ENCODE data around the gene HMCN1.

Gene HMCN1

GRCh38 chr1:186033847-186034271 is 299.7 kb downstream of the HMCN1 start:
- no peak for DNase-seq (ENCODE audit: low spot score)

- DNase-seq (ENCODE audit: low spot score), result no peak
These were observed 308.0 kb downstream of the HMCN1 start for GRCh38 chr1:186042230-186042629.

GRCh38 chr1:186043296-186043695 is 309.1 kb downstream of the HMCN1 start:
- no peak for DNase-seq (ENCODE audit: low spot score)

- no peak for DNase-seq (ENCODE audit: low spot score)
These were observed 310.0 kb downstream of the HMCN1 start for GRCh38 chr1:186044079-186044685.

GRCh38 chr1:186046437-186047211 is 312.4 kb downstream of the HMCN1 start:
- DNase-seq (ENCODE audit: low spot score), result no peak

- DNase-seq (ENCODE audit: low spot score), result no peak
These were observed 316.2 kb downstream of the HMCN1 start for GRCh38 chr1:186050360-186050759.

- DNase-seq (ENCODE audit: low spot score), result no peak
These were observed 319.8 kb downstream of the HMCN1 start for GRCh38 chr1:186054003-186054402.

GRCh38 chr1:186054932-186055331 is 320.7 kb downstream of the HMCN1 start:
- no peak for DNase-seq (ENCODE audit: low spot score)

GRCh38 chr1:186055846-186056245 is 321.7 kb downstream of the HMCN1 start:
- DNase-seq (ENCODE audit: low spot score), result no peak

GRCh38 chr1:186057086-186057485 is 322.9 kb downstream of the HMCN1 start:
- DNase-seq (ENCODE audit: low spot score), result no peak

- DNase-seq (ENCODE audit: low spot score), result no peak
These were observed 325.1 kb downstream of the HMCN1 start for GRCh38 chr1:186059311-186059710.

- no peak for DNase-seq (ENCODE audit: low spot score)
These were observed 325.6 kb downstream of the HMCN1 start for GRCh38 chr1:186059752-186060151.

- DNase-seq (ENCODE audit: low spot score), result no peak
These were observed 326.0 kb downstream of the HMCN1 start for GRCh38 chr1:186060226-186060625.

- no peak for DNase-seq (ENCODE audit: low spot score)
These were observed 329.0 kb downstream of the HMCN1 start for GRCh38 chr1:186063091-186063657.

- no peak for DNase-seq (ENCODE audit: low spot score)
These were observed 332.2 kb downstream of the HMCN1 start for GRCh38 chr1:186066411-186066810.

- no peak for DNase-seq (ENCODE audit: low spot score)
These were observed 339.5 kb downstream of the HMCN1 start for GRCh38 chr1:186073697-186074096.

GRCh38 chr1:186076006-186076405 is 341.8 kb downstream of the HMCN1 start:
- DNase-seq (ENCODE audit: low spot score), result no peak

- DNase-seq (ENCODE audit: low spot score), result no peak
These were observed 344.1 kb downstream of the HMCN1 start for GRCh38 chr1:186078245-186078644.

GRCh38 chr1:186079084-186079684 is 345.0 kb downstream of the HMCN1 start:
- DNase-seq (ENCODE audit: low spot score), result no peak

GRCh38 chr1:186082235-186082937 is 348.2 kb downstream of the HMCN1 start:
- DNase-seq (ENCODE audit: low spot score), result peak; percentile 95

GRCh38 chr1:186086583-186086982 is 352.4 kb downstream of the HMCN1 start:
- DNase-seq (ENCODE audit: low spot score), result no peak

GRCh38 chr1:186089940-186090339 is 355.7 kb downstream of the HMCN1 start:
- DNase-seq (ENCODE audit: low spot score), result no peak

Measured in NAMALWA (cell line).